GM12878 (cell line): Measurements from ENCODE around the gene ING5. TPM values are rescaled to one million over a fixed set of nuclear protein-coding genes. Genes with fewer than 3 reads are reported as not detected.

Experiments used
- ATAC-seq: fragments of 200-7000 bp; cut with Tn5 transposase; 3 replicates; pipeline ENCODE4 v1.9.1; 2020; ENCODE audit warnings: mild to moderate bottlenecking, moderate library complexity
- BruUV-seq: library from RNA; stranded (reverse); fragments of 400-500 nt; replicated peaks from 2 replicates; lab custom pipeline; 2021; lab: Mats Ljungman, UMichigan
- CTCF ChIA-PET: fragments of 300-600 bp; sonication (Branson Sonifier 250); formaldehyde crosslinking; extraction: SDS; loops from one replicate; lab custom pipeline; 2021; ENCODE audit warnings: inconsistent platforms; lab: Yijun Ruan, JAX
- POLR2A ChIA-PET: fragments of 350-600 bp; formaldehyde crosslinking; extraction: SDS; loops from one replicate; lab custom pipeline; 2021; ENCODE audit warnings: inconsistent platforms; lab: Charles Lee
- RAD21 ChIA-PET: fragments of 300-600 bp; sonication (Branson Sonifier 250); formaldehyde crosslinking; loops from one replicate; lab custom pipeline; 2023; ENCODE audit warnings: antibody characterized with exemption; ENCODE audit not compliant: unreplicated experiment; lab: Charles Lee
- SMC1A ChIA-PET: fragments of 300-600 bp; sonication (Branson Sonifier 250); formaldehyde crosslinking; loops from one replicate; lab custom pipeline; 2023; ENCODE audit not compliant: unreplicated experiment, uncharacterized antibody; lab: Charles Lee
- DNase-seq: peaks from one replicate; pipeline ENCODE4 v3.0.0-alpha.2; 2011; ENCODE audit warnings: low read depth, low spot score
- FAIRE-seq: peaks from 3 replicates; lab custom pipeline; 2011; peaks lifted over from hg19 to GRCh38; lab: Jason Lieb, UNC
- H2AFZ ChIP-seq: 2 replicates; pipeline ENCODE4 v1.6.0; 2011; ENCODE audit warnings: low read depth, low read length, control low read depth; ENCODE audit not compliant: control insufficient read depth
- H3K27ac ChIP-seq: 2 replicates; pipeline ENCODE4 v1.5.1; 2011; ENCODE audit warnings: control low read depth; ENCODE audit not compliant: control insufficient read depth, insufficient read depth
- H3K27me3 ChIP-seq, 2 experiments: replicated peaks in 1 of 2; 2 replicates each; pipeline versions ENCODE4 v1.6.0 to v1.6.1; 2011; ENCODE audit warnings: low read length in 1 of 2; ENCODE audit not compliant: control insufficient read depth in 2 of 2, insufficient read depth in 2 of 2
- H3K36me3 ChIP-seq, 2 experiments: 2 replicates each; pipeline ENCODE4 v1.5.1; 2011; ENCODE audit warnings: low read length in 1 of 2; ENCODE audit not compliant: control insufficient read depth in 2 of 2, insufficient read depth in 2 of 2
- H3K4me1 ChIP-seq: 2 replicates; pipeline ENCODE4 v1.6.1; 2011; ENCODE audit warnings: mild to moderate bottlenecking, low read length, moderate library complexity, mixed read lengths; ENCODE audit not compliant: control insufficient read depth, insufficient read depth
- H3K4me2 ChIP-seq: 2 replicates; pipeline ENCODE4 v1.6.0; 2011; ENCODE audit warnings: control low read depth; ENCODE audit not compliant: control insufficient read depth, insufficient read depth
- H3K4me3 ChIP-seq: fragments of 200-600 bp; sonication (generic); 2 replicates; pipeline ENCODE4 v1.5.1; 2016
- H3K79me2 ChIP-seq: 2 replicates; pipeline ENCODE4 v1.6.0; 2011; ENCODE audit warnings: low read length; ENCODE audit not compliant: control insufficient read depth, insufficient read depth
- H3K9ac ChIP-seq: 2 replicates; pipeline ENCODE4 v1.8.0; 2011; ENCODE audit warnings: low read length, control low read depth, mixed read lengths; ENCODE audit not compliant: control insufficient read depth, insufficient read depth
- H3K9me3 ChIP-seq: replicated peaks from 3 replicates; pipeline ENCODE4 v1.5.1; 2011; ENCODE audit warnings: mild to moderate bottlenecking, low read length; ENCODE audit not compliant: control insufficient read depth, insufficient read depth
- H4K20me1 ChIP-seq: 2 replicates; pipeline ENCODE4 v1.6.0; 2011; ENCODE audit not compliant: control insufficient read depth, insufficient read depth
- NFXL1 ChIP-seq: fragments of 450-650 bp; IDR thresholded peaks from 2 replicates; pipeline ENCODE4 v1.6.1; 2017; ENCODE audit warnings: antibody characterized with exemption, mild to moderate bottlenecking, borderline replicate concordance
- POLR2A ChIP-seq: IDR thresholded peaks from 2 replicates; pipeline ENCODE4 v1.6.1; 2011; ENCODE audit warnings: low read depth, mild to moderate bottlenecking, low read length
- POLR2AphosphoS5 ChIP-seq: IDR thresholded peaks from 2 replicates; pipeline ENCODE4 v1.6.1; 2011; ENCODE audit warnings: mild to moderate bottlenecking, low read length, inconsistent platforms
- RELB ChIP-seq: fragments of 450-650 bp; IDR thresholded peaks from 2 replicates; pipeline ENCODE4 v1.6.1; 2017; ENCODE audit warnings: low read depth, mild to moderate bottlenecking, moderate library complexity
- WGBS: methylation state at CpG from one replicate; pipeline ENCODE4 v1.1.6; 2016; ENCODE audit warnings: low lambda C conversion rate; ENCODE audit not compliant: insufficient replicate concordance, insufficient coverage; ENCODE audit errors: missing lambda C conversion rate; 5-methylcytosine and 5-hydroxymethylcytosine counted together
- in situ Hi-C: fragments of 300-500 bp; cut with MboI; formaldehyde crosslinking; loops from 9 replicates; pipeline ENCODE4 v1.14.3; 2018; ENCODE audit warnings: mixed read lengths
- intact Hi-C: fragments of 100-400 bp; cut with micrococcal nuclease; formaldehyde crosslinking; loops from one replicate; pipeline ENCODE4 v1.14.2; 2022; ENCODE audit not compliant: unreplicated experiment
- polyA plus RNA-seq, 11 experiments: library from polyadenylated mRNA; depleted of rRNA in 4 of 11; unstranded in 6 of 11; stranded (reverse) in 5 of 11; fragments of >200 nt; fragmentation: Nextera tagmentation in 4 of 11; fragmentation: Illumina TruSeq in 1 of 11; extraction: Ambion mirVana in 4 of 11; extraction: Trizol in 1 of 11; gene quantifications; 1 replicate in 1 of 11; 2 replicates in 10 of 11; pipeline versions ENCODE4 v1.2.1 to v1.2.3, GENCODE V29; 2011 to 2016; ENCODE audit warnings: inconsistent platforms in 2 of 11, missing spikeins in 2 of 11, low read depth in 1 of 11
- total RNA-seq, 4 experiments: library from RNA; depleted of rRNA in 3 of 4; stranded (reverse); fragments of >200 nt in 3 of 4; fragmentation: Illumina TruSeq in 1 of 4; extraction: Trizol in 1 of 4; gene quantifications; 2 replicates each; pipeline versions ENCODE4 v1.2.1 to v1.2.3, GENCODE V29; 2013 to 2021

Gene ING5
- total and polyA plus RNA-seq, 10 of the 15 experiments (the other 5 are each of a cell fraction or from before 2014, with no cell fraction given) = 10.0 to 46.1 (median 27.2) TPM

DNA sequence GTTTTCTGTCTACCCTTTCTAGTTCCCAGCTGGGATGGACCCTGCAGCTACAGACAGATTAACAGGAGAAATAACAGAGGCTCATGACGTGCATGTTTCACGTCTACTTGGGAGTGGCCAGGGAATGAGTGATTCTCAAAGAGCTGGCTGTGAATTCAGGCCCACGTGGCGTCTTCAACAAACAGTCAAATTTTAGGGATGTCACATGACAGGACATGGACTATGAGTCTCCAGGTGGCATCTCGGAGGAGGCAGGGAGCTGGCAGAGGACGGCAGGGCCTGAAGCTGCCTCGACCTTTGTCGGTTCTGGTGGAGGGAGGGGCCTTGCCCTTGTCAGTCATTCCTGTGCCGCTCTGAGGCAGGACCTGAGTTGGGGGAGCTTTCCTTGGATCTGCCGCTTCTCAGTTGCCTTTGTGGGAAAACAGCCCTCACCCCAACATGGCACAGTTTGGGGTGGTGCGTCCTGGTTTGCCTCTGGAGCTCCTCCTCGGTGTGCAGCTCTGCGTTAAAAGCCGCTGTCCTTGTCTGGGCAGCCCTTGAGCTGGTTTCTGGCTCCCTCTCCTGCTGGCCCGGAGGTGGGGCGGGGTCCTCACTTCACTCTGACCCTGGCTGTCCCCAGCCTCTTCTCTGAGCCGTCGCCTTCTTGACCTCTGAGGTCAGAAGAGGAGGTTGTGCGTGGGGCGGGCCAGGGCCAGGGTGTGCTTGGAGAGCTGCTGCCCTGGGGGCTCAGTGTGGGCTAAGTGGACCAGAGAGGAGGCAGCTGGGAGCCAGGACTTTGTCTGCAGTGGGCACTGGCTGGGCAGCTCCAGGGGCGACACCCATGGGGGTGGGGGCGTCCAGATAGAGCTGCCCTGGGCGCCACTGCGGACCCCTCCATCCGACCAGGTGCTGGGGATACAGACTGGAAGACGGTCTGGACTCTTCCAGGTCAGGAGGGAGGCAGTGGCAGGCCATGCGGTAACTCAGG, 62.7 kb downstream of the ING5 start:
- TF ChIP-seq POLR2A = no peak
- no peak for TF ChIP-seq POLR2AphosphoS5
- TF ChIP-seq RELB = no peak
- TF ChIP-seq NFXL1 = no peak
- H3K4me3 ChIP-seq = no peak overlapping the region
- H3K27ac ChIP-seq = no peak overlapping the region
- RAD21 ChIA-PET = interaction anchor here (1.0 kb wide), 1 partner anchor 23 kb away, joined by 3 read pairs; no protein-coding TSS in a partner anchor
- in situ Hi-C loops (no loop called here), intact Hi-C loops (no loop called here)
- SMC1A ChIA-PET = interaction anchor here (0.6 kb wide), 1 partner anchor 665 kb away, joined by 3 read pairs; no protein-coding TSS in a partner anchor
- DNase-seq (no peak), ATAC-seq (no peak), FAIRE-seq (no peak)
- peaks cover 11% of the 10 kb centered on the region for H3K4me1 ChIP-seq
- H3K36me3 ChIP-seq = peaks cover 5 to 9% of the 10 kb centered on the region in 2 experiments; a peak in 3 of 4 replicates
- 90% methylated on average over 27 of the region's 27 CpGs for WGBS
- H3K79me2 ChIP-seq = no peaks in the 10 kb centered on the region
- BruUV-seq = no TSS peak
- POLR2A ChIA-PET = no interaction called here
- H3K4me2 ChIP-seq = no peak overlapping the region
- H3K9ac ChIP-seq = no peak overlapping the region
- CTCF ChIA-PET = interaction anchor here (0.9 to 1.5 kb wide), 2 partner anchors 8 to 30 kb away, joined by 4 to 5 read pairs; partner anchors contain the start of gene D2HGDH
- no peaks in the 10 kb centered on the region for H4K20me1 ChIP-seq
- H3K27me3 ChIP-seq = no peaks in the 10 kb centered on the region
- no peaks in the 10 kb centered on the region for H3K9me3 ChIP-seq
- no peak overlapping the region for H2AFZ ChIP-seq
